NCI-H2081 (cell line): ENCODE results near the gene DTHD1.

Source experiments
- DNase-seq, 2 experiments: peaks; one replicate each; lab custom pipeline; 2025; lab: John Stamatoyannopoulos, UW

Gene DTHD1

DNA sequence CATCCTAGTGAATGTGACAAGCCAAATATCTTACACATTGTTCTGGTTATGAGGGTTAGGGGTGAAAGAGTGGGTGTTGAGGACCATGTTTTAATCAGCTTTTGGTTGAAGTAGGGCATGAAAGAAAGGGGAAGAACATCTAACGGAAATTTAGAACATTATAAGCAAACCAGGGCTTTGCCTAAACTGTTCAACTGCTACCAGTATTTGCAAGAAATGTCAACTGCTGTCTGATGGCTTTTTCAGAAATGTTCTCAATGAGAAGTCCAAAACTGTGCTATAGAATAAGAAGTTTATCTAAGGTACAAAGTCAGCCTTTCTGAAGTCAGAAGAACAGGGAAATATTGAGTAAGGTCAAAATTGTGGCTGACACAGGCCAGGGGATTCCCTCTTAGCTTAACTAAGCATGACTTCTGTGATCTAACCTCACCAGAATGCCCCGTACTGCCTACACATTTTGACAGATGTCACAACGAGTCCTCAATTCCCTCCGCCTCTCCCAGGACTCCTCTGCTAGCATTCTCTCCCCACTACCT lies 67.1 kb downstream of the DTHD1 start:
- DNase-seq: no peak

DNA sequence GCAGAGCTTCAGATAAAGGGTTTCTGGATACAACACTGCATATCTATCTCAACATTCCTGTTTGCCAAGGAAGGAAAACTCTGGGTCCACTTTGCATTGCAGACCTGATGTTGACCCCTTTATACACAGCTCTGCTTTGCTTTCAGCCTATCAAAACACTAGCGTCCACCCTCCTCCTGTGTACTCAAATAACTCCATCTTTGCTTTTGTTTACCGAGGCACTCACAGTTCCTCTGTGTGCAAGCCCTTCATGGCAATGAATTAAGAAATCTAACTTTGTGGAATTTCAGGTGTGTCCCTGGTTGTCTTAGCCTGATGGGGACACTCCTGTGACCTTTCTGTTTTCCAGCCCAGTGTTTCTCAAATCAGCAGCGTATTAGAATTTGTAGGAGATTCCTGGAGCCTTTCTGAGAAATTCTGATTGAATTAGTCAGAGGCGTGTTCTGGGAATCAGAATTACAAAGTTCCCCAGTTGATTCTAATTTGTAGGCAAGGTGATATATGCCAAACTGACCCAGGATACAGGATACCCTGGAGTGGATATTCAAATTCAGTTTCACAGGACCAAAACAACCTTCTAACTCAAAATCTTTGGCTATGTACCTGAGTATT lies 68.6 kb downstream of the DTHD1 start:
- DNase-seq: no peak

GRCh38 chr4:36351082-36351666 lies 69.8 kb downstream of the DTHD1 start:
- DNase-seq: peak; percentile 54

DNA sequence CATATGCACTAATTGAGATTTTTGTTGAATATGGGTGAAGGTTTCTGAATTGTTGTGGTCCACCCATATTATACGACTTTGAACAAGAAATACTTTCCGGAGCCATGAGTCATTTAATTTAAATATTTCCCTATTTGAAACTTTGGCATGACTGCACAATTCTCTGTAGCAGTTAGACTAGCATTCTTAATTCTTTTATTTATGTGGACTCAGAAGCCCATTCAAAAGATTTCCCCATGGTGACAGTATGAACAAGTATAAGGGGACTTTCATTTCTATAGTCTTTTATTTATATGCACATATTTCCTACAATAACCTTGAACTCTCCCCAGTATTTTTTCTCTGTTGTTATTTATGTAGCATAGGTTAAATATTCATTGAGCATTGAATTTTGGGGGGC lies 72.6 kb downstream of the DTHD1 start:
- DNase-seq: no peak

DNA sequence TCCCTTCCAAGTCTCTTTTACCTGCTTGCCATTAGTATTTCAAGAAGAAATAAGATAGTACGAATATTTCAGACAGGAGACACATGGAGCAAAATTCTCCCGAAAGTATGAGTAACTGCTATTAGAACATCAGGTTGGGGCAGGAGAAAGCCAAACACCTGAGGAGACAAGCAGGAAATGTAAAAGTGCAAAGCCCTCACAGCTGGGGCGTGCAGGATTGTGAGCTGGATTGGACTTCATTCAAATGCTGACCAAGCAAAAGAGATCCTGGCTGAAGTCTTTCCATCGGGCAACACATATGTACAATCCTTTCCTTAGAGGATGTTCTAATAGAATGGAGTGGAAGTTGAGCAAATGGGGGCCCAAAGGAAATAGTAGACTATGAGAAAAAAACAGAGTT lies 76.8 kb downstream of the DTHD1 start:
- no peak for DNase-seq

GRCh38 chr4:36360755-36361154 lies 79.3 kb downstream of the DTHD1 start:
- no peak for DNase-seq

GRCh38 chr4:36363024-36363423 lies 81.6 kb downstream of the DTHD1 start:
- no peak for DNase-seq

- DNase-seq: no peak
These were observed 93.6 kb downstream of the DTHD1 start for GRCh38 chr4:36374836-36375511.

GRCh38 chr4:36385951-36386571 lies 104.6 kb downstream of the DTHD1 start:
- DNase-seq: no peak

DNA sequence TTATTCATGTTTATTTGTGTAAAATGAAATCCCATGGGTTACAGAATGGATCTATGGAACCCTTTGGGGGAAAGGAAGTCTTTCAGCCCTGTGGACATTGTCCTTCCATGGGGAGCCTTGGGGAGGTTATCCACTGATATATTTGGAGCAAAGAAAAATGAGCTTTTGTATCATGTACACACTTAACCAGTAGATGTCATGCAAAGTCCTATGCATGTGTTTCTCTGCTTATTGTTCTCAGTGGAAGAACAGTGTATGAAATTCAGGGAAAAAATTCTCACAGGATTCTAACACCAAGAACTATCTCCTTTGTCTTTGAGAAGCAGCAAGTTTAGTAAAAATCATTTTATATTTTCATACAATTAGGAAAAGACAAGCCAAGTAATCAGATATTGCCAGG lies 105.3 kb downstream of the DTHD1 start:
- DNase-seq: peak in 1 of 2 experiments; percentile 18

DNA sequence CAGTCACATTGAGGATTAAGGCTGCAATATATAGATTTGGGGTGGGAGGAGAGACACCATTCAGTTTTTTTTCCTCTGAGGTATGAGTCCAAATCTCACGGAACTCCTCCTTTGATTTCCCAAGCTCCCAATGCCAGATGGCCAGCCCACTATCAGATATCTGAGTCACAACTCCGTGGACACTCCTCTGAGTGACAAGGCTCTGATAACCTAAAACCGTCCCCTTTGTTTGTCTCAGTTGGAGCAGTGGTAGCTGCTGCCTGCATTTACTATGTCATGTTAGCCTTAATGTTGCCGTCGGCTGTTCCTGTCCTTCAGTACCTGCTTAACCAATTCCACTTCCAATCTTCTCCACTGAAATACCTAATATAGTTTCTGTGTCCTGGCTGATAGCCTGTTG lies 107.3 kb downstream of the DTHD1 start:
- DNase-seq: no peak

- no peak for DNase-seq
These were observed 110.0 kb downstream of the DTHD1 start for GRCh38 chr4:36391411-36391810.

DNA sequence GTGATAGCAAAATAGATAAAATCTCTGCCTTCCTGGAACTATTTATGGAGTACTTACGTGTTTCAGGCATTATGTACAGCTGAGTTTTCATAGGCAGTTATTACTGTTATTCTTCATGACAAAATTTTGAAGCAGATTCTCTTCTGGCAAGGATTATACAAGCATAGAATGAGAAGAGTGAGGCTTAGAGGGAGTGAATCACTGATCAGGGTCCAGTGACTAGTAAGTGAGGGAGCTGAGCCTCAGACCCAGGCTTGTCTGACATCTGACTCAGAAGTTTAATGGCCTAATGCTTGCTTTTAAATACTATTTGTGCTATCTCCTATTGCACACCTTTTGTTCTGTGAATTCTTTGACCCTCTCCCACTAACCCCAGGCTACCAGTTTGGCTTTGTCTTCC lies 110.6 kb downstream of the DTHD1 start:
- DNase-seq: no peak

DNA sequence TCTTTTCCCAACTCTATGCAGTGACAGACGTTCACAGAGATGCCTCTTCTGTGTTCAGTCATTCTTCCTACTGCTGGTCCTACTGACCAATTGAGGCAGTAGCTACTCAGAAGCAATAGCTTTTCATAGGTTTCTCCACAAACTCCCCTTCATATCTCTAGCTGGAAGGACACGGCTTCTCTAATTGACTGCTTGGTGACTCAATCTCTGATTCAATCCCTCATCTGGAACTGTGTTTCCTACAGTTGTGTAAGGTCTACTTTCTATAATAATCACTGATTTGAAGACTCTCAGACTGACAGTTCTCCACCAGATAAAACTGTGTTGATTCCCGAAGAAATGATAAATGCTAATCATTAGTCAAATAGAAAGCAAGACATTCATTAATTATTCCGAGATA lies 111.5 kb downstream of the DTHD1 start:
- no peak for DNase-seq
